NCI-H748 (cell line): ENCODE results near the gene LAMA2.

Source experiments
- DNase-seq: peaks from one replicate; lab custom pipeline; 2025; ENCODE audit not compliant: unreplicated experiment; lab: John Stamatoyannopoulos, UW

The LAMA2 gene

GRCh38 chr6:129253727-129254126 is 370.8 kb downstream of the LAMA2 start:
- DNase-seq = no peak

GRCh38 chr6:129257196-129257595 is 374.3 kb downstream of the LAMA2 start:
- no peak for DNase-seq

GRCh38 chr6:129262661-129263060 is 379.7 kb downstream of the LAMA2 start:
- peak; percentile 47 for DNase-seq

- no peak for DNase-seq
Measured at GRCh38 chr6:129263176-129263575, 380.2 kb downstream of the LAMA2 start.

- DNase-seq = no peak
Measured at GRCh38 chr6:129264480-129265045, 381.6 kb downstream of the LAMA2 start.

GRCh38 chr6:129267028-129267427 is 384.1 kb downstream of the LAMA2 start:
- DNase-seq = peak; percentile 6

GRCh38 chr6:129269076-129269475 is 386.1 kb downstream of the LAMA2 start:
- no peak for DNase-seq

GRCh38 chr6:129269891-129270290 is 387.0 kb downstream of the LAMA2 start:
- no peak for DNase-seq

- DNase-seq = no peak
Measured at GRCh38 chr6:129270450-129270849, 387.5 kb downstream of the LAMA2 start.

GRCh38 chr6:129273161-129273560 is 390.2 kb downstream of the LAMA2 start:
- peak; percentile 92 for DNase-seq

GRCh38 chr6:129276461-129276860 is 393.5 kb downstream of the LAMA2 start:
- no peak for DNase-seq

GRCh38 chr6:129276986-129277385 is 394.0 kb downstream of the LAMA2 start:
- DNase-seq = no peak

GRCh38 chr6:129279343-129280292 is 396.7 kb downstream of the LAMA2 start:
- DNase-seq = no peak

- DNase-seq = no peak
Measured at GRCh38 chr6:129280293-129280644, 397.3 kb downstream of the LAMA2 start.

- DNase-seq = peak; percentile 35
Measured at GRCh38 chr6:129280749-129281148, 397.8 kb downstream of the LAMA2 start.

- peak; percentile 36 for DNase-seq
Measured at GRCh38 chr6:129281168-129281796, 398.3 kb downstream of the LAMA2 start.

- DNase-seq = no peak
Measured at GRCh38 chr6:129282019-129282418, 399.1 kb downstream of the LAMA2 start.

- DNase-seq = no peak
Measured at GRCh38 chr6:129284225-129284624, 401.3 kb downstream of the LAMA2 start.

- DNase-seq = no peak
Measured at GRCh38 chr6:129287231-129288177, 404.6 kb downstream of the LAMA2 start.

GRCh38 chr6:129289442-129289841 is 406.5 kb downstream of the LAMA2 start:
- DNase-seq = no peak

GRCh38 chr6:129292836-129293235 is 409.9 kb downstream of the LAMA2 start:
- no peak for DNase-seq
